WTC11 (cell line): ENCODE results near the gene EHMT1. TPM values are rescaled to one million over a fixed set of nuclear protein-coding genes. Genes with fewer than 3 reads are reported as not detected.
"Not testable (repeated sequence)": the region's sequence is repeated elsewhere in the genome, so short reads cannot be mapped to it uniquely, and the experiment has no call there.

Experiments used
- ATAC-seq: fragments of 200-7000 bp; cut with Tn5 transposase; 2 replicates; pipeline ENCODE4 v1.10.0; 2021; ENCODE audit warnings: mild to moderate bottlenecking, moderate library complexity
- CTCF ChIA-PET: fragments of 300-600 bp; sonication (Branson Sonifier 250); formaldehyde crosslinking; loops from one replicate; lab custom pipeline; 2021; ENCODE audit warnings: antibody characterized with exemption; lab: Charles Lee
- POLR2A ChIA-PET: fragments of 350-600 bp; sonication (Branson Sonifier 250); formaldehyde crosslinking; loops from one replicate; lab custom pipeline; 2021; ENCODE audit warnings: antibody characterized with exemption; lab: Charles Lee
- DNase-seq: peaks from one replicate; pipeline ENCODE4 v3.0.0; 2021; ENCODE audit warnings: low spot score
- H3K27ac Mint-ChIP-seq: 2 replicates; pipeline ENCODE4 v1.8.0; 2021; ENCODE audit warnings: mixed read lengths
- H3K27me3 Mint-ChIP-seq: 2 replicates; pipeline ENCODE4 v1.8.0; 2021; ENCODE audit warnings: low read depth, mild to moderate bottlenecking, moderate library complexity, mixed read lengths
- H3K36me3 Mint-ChIP-seq: 2 replicates; pipeline ENCODE4 v1.8.0; 2021; ENCODE audit warnings: mixed read lengths
- H3K4me1 Mint-ChIP-seq: 2 replicates; pipeline ENCODE4 v1.8.0; 2022; ENCODE audit warnings: mixed read lengths
- H3K4me3 Mint-ChIP-seq: 2 replicates; pipeline ENCODE4 v1.8.0; 2021; ENCODE audit warnings: mild to moderate bottlenecking, moderate library complexity, mixed read lengths
- H3K9me3 Mint-ChIP-seq: 2 replicates; pipeline ENCODE4 v1.8.0; 2021; ENCODE audit warnings: mixed read lengths
- CBFB ChIP-seq: sonication (generic); formaldehyde crosslinking; IDR thresholded peaks from 2 replicates; pipeline ENCODE4 v1.8.1; 2022; ENCODE audit warnings: mild to moderate bottlenecking, low read depth, missing genetic modification reagents
- FOXJ3 ChIP-seq: sonication (generic); formaldehyde crosslinking; IDR thresholded peaks from 2 replicates; pipeline ENCODE4 v1.9.0; 2021; ENCODE audit warnings: missing genetic modification reagents, mild to moderate bottlenecking, borderline replicate concordance
- HMGA2 ChIP-seq: fragments of 250-450 bp; sonication (Bioruptor Pico); IDR thresholded peaks from 2 replicates; pipeline ENCODE4 v1.4.0; 2021; ENCODE audit warnings: mild to moderate bottlenecking, moderate library complexity
- NFYB ChIP-seq: sonication (generic); formaldehyde crosslinking; conservative IDR thresholded peaks from 2 replicates; pipeline ENCODE4 v1.8.0; 2022; ENCODE audit warnings: low read depth, missing genetic modification reagents
- NR1H2 ChIP-seq: sonication (generic); formaldehyde crosslinking; IDR thresholded peaks from 2 replicates; pipeline ENCODE4 v1.9.0; 2021; ENCODE audit warnings: mild to moderate bottlenecking, moderate library complexity, missing genetic modification reagents
- SP1 ChIP-seq: sonication (generic); formaldehyde crosslinking; conservative IDR thresholded peaks from 2 replicates; pipeline ENCODE4 v1.8.1; 2022; ENCODE audit warnings: missing genetic modification reagents
- TP53 ChIP-seq: sonication (generic); formaldehyde crosslinking; IDR thresholded peaks from 2 replicates; pipeline ENCODE4 v1.8.1; 2023; ENCODE audit warnings: mild to moderate bottlenecking, missing genetic modification reagents
- ZMAT4 ChIP-seq: fragments of 250-450 bp; sonication (Bioruptor Pico); IDR thresholded peaks from 2 replicates; pipeline ENCODE4 v1.9.0; 2021; ENCODE audit warnings: mild to moderate bottlenecking
- ZNF121 ChIP-seq: sonication (generic); formaldehyde crosslinking; IDR thresholded peaks from 2 replicates; pipeline ENCODE4 v1.8.0; 2023; ENCODE audit warnings: missing genetic modification reagents
- ZNF219 ChIP-seq: sonication (generic); formaldehyde crosslinking; IDR thresholded peaks from 2 replicates; pipeline ENCODE4 v1.8.0; 2023; ENCODE audit warnings: missing genetic modification reagents, mild to moderate bottlenecking, borderline replicate concordance
- ZNF396 ChIP-seq: fragments of 250-450 bp; sonication (Bioruptor Pico); IDR thresholded peaks from 2 replicates; pipeline ENCODE4 v1.8.0; 2021; ENCODE audit warnings: mild to moderate bottlenecking, moderate library complexity, borderline replicate concordance
- total RNA-seq: library from RNA; stranded (reverse); gene quantifications from 3 replicates; pipeline ENCODE4 v1.2.3, GENCODE V29; 2021
- TF ChIP-seq, protein P1 (sequence below): sonication (generic); formaldehyde crosslinking; IDR thresholded peaks from 2 replicates; pipeline ENCODE4 v1.8.1; 2023; ENCODE audit warnings: mild to moderate bottlenecking, missing genetic modification reagents, moderate library complexity
- TF ChIP-seq, protein P2 (sequence below): sonication (generic); formaldehyde crosslinking; IDR thresholded peaks from 2 replicates; pipeline ENCODE4 v1.8.1; 2023; ENCODE audit warnings: mild to moderate bottlenecking, moderate library complexity, missing genetic modification reagents
- TF ChIP-seq, protein P3 (sequence below): sonication (generic); formaldehyde crosslinking; IDR thresholded peaks from 2 replicates; pipeline ENCODE4 v1.8.1; 2022; ENCODE audit warnings: low read depth, mild to moderate bottlenecking, moderate library complexity, missing genetic modification reagents, borderline replicate concordance
- TF ChIP-seq, protein P4 (sequence below): sonication (generic); formaldehyde crosslinking; IDR thresholded peaks from 2 replicates; pipeline ENCODE4 v1.8.0; 2022; ENCODE audit warnings: mild to moderate bottlenecking, missing genetic modification reagents

Gene EHMT1
- total RNA-seq, 1 experiment from 2014 or later = 170 TPM

GRCh38 chr9:137724818-137725240, 106.0 kb downstream of the EHMT1 start:
- no peak overlapping the region for H3K4me3 Mint-ChIP-seq
- DNase-seq (no peak), ATAC-seq (no peak)
- H3K27me3 Mint-ChIP-seq = no peaks in the 10 kb centered on the region
- peaks cover 30% of the 10 kb centered on the region for H3K4me1 Mint-ChIP-seq
- ChIA-PET POLR2A (no interaction called here), CTCF (no interaction called here)
- H3K9me3 Mint-ChIP-seq = peaks cover 6% of the 10 kb centered on the region
- TF ChIP-seq, protein P1, sequence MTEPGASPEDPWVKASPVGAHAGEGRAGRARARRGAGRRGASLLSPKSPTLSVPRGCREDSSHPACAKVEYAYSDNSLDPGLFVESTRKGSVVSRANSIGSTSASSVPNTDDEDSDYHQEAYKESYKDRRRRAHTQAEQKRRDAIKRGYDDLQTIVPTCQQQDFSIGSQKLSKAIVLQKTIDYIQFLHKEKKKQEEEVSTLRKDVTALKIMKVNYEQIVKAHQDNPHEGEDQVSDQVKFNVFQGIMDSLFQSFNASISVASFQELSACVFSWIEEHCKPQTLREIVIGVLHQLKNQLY (CRISPR knock-in tag) = no peak
- no peak for TF ChIP-seq ZNF396 (CRISPR knock-in tag)
- no peak for TF ChIP-seq FOXJ3 (CRISPR knock-in tag)
- H3K36me3 Mint-ChIP-seq = peaks cover 62% of the 10 kb centered on the region
- H3K27ac Mint-ChIP-seq = peak overlapping the region; percentile 97

DNA sequence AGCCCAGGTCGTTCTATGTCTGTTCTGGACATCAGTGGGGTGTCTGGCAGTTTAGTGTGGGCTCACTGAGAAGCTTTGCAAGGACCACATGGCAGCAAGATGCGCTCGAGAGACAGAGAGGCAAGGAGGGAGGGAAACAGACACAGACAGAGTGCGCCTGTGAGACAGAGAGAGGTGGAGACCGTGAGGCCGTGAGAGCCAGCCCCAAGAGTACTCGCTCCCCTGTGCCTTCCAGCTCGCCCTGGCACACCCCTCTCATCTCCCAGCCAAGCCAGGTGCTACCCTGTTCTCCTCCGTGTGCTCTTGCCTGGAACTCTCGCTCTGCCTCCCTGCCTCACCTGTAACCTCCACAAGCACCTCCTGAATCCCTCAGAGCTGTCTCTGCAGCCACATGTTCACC, 106.8 kb downstream of the EHMT1 start:
- peak overlapping the region; percentile 97 for H3K27ac Mint-ChIP-seq
- DNase-seq (no peak), ATAC-seq (no peak)
- no peaks in the 10 kb centered on the region for H3K27me3 Mint-ChIP-seq
- peaks cover 6% of the 10 kb centered on the region for H3K9me3 Mint-ChIP-seq
- ChIA-PET POLR2A (no interaction called here), CTCF (interaction anchor here (1.0 kb wide), 1 partner anchor 53 kb away, joined by 3 read pairs; no protein-coding TSS in a partner anchor)
- no peak overlapping the region for H3K4me3 Mint-ChIP-seq
- peaks cover 30% of the 10 kb centered on the region for H3K4me1 Mint-ChIP-seq
- peaks cover 59% of the 10 kb centered on the region for H3K36me3 Mint-ChIP-seq
- TF ChIP-seq, protein P2, sequence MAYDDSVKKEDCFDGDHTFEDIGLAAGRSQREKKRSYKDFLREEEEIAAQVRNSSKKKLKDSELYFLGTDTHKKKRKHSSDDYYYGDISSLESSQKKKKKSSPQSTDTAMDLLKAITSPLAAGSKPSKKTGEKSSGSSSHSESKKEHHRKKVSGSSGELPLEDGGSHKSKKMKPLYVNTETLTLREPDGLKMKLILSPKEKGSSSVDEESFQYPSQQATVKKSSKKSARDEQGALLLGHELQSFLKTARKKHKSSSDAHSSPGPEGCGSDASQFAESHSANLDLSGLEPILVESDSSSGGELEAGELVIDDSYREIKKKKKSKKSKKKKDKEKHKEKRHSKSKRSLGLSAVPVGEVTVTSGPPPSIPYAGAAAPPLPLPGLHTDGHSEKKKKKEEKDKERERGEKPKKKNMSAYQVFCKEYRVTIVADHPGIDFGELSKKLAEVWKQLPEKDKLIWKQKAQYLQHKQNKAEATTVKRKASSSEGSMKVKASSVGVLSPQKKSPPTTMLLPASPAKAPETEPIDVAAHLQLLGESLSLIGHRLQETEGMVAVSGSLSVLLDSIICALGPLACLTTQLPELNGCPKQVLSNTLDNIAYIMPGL (CRISPR knock-in tag) = no peak
- no peak for TF ChIP-seq ZNF219 (CRISPR knock-in tag)
- no peak for TF ChIP-seq TP53 (CRISPR knock-in tag)
- TF ChIP-seq SP1 = no peak
- TF ChIP-seq ZMAT4 (CRISPR knock-in tag) = no peak
- no peak for TF ChIP-seq CBFB (CRISPR knock-in tag)
- TF ChIP-seq NFYB (CRISPR knock-in tag) = no peak
- TF ChIP-seq NR1H2 (CRISPR knock-in tag) = no peak
- no peak for TF ChIP-seq ZNF121 (CRISPR knock-in tag)
- TF ChIP-seq, protein P3, sequence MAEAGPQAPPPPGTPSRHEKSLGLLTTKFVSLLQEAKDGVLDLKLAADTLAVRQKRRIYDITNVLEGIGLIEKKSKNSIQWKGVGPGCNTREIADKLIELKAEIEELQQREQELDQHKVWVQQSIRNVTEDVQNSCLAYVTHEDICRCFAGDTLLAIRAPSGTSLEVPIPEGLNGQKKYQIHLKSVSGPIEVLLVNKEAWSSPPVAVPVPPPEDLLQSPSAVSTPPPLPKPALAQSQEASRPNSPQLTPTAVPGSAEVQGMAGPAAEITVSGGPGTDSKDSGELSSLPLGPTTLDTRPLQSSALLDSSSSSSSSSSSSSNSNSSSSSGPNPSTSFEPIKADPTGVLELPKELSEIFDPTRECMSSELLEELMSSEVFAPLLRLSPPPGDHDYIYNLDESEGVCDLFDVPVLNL (CRISPR knock-in tag) = no peak
- TF ChIP-seq HMGA2 (CRISPR knock-in tag) = no peak
- TF ChIP-seq, protein P4, sequence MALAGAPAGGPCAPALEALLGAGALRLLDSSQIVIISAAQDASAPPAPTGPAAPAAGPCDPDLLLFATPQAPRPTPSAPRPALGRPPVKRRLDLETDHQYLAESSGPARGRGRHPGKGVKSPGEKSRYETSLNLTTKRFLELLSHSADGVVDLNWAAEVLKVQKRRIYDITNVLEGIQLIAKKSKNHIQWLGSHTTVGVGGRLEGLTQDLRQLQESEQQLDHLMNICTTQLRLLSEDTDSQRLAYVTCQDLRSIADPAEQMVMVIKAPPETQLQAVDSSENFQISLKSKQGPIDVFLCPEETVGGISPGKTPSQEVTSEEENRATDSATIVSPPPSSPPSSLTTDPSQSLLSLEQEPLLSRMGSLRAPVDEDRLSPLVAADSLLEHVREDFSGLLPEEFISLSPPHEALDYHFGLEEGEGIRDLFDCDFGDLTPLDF (CRISPR knock-in tag) = no peak

DNA sequence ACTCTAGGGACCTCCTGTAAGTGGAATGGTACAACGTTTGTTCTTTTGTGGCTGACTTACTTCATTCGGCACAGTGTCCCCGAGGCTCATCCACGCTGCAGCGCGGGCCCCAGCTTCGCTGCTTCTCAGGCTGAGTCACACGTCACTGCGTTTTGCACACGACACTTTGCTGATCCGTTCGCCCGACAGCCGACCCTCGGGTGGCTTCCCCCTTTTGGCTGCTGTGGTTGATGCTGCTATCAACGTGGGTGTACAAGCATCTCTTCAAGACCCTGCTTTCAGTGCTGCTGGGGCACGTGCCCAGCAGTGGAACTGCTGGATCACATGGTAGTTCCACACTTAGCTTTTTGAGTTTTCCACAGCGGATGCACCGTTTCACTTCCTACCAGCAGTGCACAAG, 107.5 kb downstream of the EHMT1 start:
- H3K9me3 Mint-ChIP-seq, POLR2A ChIA-PET, H3K4me3 Mint-ChIP-seq, ATAC-seq, DNase-seq, H3K27me3 Mint-ChIP-seq: not testable (repeated sequence)
- H3K27ac Mint-ChIP-seq = peak overlapping the region; percentile 97
- CTCF ChIA-PET = interaction anchor here (1.0 kb wide), 1 partner anchor 53 kb away, joined by 3 read pairs; no protein-coding TSS in a partner anchor
- H3K36me3 Mint-ChIP-seq = peaks cover 63% of the 10 kb centered on the region
- H3K4me1 Mint-ChIP-seq = peaks cover 32% of the 10 kb centered on the region
